GM06990 (cell line): ENCODE data around the gene LARGE1.

Source experiments
- DNase-seq: peaks from one replicate; pipeline ENCODE4 v3.0.0-alpha.2; 2011; ENCODE audit not compliant: insufficient read length; ENCODE audit errors: extremely low read depth
- H3K27me3 ChIP-seq: replicated peaks from 2 replicates; pipeline ENCODE4 v1.6.0; 2011; ENCODE audit warnings: low read length; ENCODE audit not compliant: control insufficient read depth, insufficient read depth
- H3K36me3 ChIP-seq: 2 replicates; pipeline ENCODE4 v1.5.1; 2011; ENCODE audit warnings: low read length; ENCODE audit not compliant: control insufficient read depth, insufficient read depth
- H3K4me3 ChIP-seq: replicated peaks from 2 replicates; pipeline ENCODE4 v1.5.1; 2011; ENCODE audit warnings: low read depth, mild to moderate bottlenecking, control low read depth, low read length
- TF ChIP-seq, protein P1 (sequence below): IDR thresholded peaks from 2 replicates; pipeline ENCODE4 v1.5.1; 2011; ENCODE audit warnings: low read length, control low read depth, mild to moderate bottlenecking, inconsistent platforms; ENCODE audit not compliant: insufficient read depth, poor library complexity, severe bottlenecking

LARGE1 gene

GRCh38 chr22:33555814-33556522, 364.3 kb downstream of the LARGE1 start:
- DNase-seq: no peak
- Histone ChIP-seq H3K36me3 (no peaks in the 10 kb centered on the region), H3K27me3 (no peaks in the 10 kb centered on the region), H3K4me3 (no peak overlapping the region)
- TF ChIP-seq, protein P1, sequence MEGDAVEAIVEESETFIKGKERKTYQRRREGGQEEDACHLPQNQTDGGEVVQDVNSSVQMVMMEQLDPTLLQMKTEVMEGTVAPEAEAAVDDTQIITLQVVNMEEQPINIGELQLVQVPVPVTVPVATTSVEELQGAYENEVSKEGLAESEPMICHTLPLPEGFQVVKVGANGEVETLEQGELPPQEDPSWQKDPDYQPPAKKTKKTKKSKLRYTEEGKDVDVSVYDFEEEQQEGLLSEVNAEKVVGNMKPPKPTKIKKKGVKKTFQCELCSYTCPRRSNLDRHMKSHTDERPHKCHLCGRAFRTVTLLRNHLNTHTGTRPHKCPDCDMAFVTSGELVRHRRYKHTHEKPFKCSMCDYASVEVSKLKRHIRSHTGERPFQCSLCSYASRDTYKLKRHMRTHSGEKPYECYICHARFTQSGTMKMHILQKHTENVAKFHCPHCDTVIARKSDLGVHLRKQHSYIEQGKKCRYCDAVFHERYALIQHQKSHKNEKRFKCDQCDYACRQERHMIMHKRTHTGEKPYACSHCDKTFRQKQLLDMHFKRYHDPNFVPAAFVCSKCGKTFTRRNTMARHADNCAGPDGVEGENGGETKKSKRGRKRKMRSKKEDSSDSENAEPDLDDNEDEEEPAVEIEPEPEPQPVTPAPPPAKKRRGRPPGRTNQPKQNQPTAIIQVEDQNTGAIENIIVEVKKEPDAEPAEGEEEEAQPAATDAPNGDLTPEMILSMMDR: no peak

DNA sequence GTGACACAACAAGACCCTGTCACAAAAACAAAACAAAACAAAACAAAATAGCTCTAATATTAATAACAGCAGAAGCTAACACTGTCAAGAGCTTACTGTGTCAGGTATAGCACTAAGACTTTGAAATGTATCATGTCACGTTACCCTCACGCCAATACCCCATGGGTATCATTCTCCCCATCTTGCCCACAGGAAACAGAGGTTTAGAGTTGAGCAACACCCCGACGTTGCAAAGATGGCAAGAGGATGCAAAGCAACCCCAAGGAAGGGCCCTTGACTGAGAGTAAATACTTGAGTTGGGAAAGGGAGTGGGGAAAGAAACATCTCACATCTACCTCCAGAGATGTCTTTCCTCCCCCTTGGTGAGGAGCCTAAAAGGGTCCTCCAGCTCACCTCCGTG, 366.8 kb downstream of the LARGE1 start:
- no peak for DNase-seq
- TF ChIP-seq, protein P1: no peak
- Histone ChIP-seq H3K27me3 (no peaks in the 10 kb centered on the region), H3K36me3 (no peaks in the 10 kb centered on the region), H3K4me3 (no peak overlapping the region)

- H3K36me3 ChIP-seq: no peaks in the 10 kb centered on the region
Observed at GRCh38 chr22:33544707-33545106, 375.6 kb downstream of the LARGE1 start.

DNA sequence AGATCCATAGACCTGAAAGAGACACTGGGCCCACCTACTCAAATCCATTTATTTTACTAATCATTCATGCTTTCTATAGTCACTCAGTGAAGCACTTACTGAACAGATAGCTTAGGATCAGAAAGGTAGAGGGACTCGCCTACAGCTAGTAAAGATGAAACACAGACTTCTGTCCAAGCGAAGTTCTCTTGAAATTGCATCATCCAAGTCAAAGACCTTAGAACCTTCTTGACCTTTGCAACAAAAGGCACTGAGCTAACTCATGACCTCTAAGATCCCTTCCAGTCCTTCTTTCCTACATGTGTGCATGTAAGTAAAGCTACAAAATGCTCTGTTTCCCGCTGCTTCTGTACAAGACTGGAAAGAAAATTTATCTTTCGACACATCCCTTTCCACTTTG, 377.6 kb downstream of the LARGE1 start:
- no peaks in the 10 kb centered on the region for H3K36me3 ChIP-seq
- no peak overlapping the region for H3K4me3 ChIP-seq
- no peak for DNase-seq
- H3K27me3 ChIP-seq: no peaks in the 10 kb centered on the region
- TF ChIP-seq, protein P1: no peak

More at GRCh38 chr22:33544707-33545106, 375.6 kb downstream of the LARGE1 start:
- TF ChIP-seq, protein P1: no peak
- Histone ChIP-seq H3K27me3 (no peaks in the 10 kb centered on the region), H3K4me3 (no peak overlapping the region)
- DNase-seq: no peak

GRCh38 chr22:33542153-33542552, 378.1 kb downstream of the LARGE1 start:
- TF ChIP-seq, protein P1: no peak
- no peak for DNase-seq
- H3K4me3 ChIP-seq: no peak overlapping the region
- H3K27me3 ChIP-seq: no peaks in the 10 kb centered on the region
- H3K36me3 ChIP-seq: no peaks in the 10 kb centered on the region
